Endothelial cell of umbilical vein (primary cell): ENCODE data around the gene TMCC2.
"Not testable (repeated sequence)": the region's sequence is repeated elsewhere in the genome, so short reads cannot be mapped to it uniquely, and the experiment has no call there.

Source experiments
- CTCF ChIP-seq, 2 donors: IDR thresholded peaks; 1 replicate in 1 of 2; 2 replicates in 1 of 2; pipeline ENCODE4 v1.5.1; 2011; ENCODE audit warnings: low read length in 2 of 2, mild to moderate bottlenecking in 2 of 2, moderate library complexity in 2 of 2, control low read depth in 1 of 2, inconsistent platforms in 1 of 2, low read depth in 1 of 2; ENCODE audit not compliant: insufficient read depth in 1 of 2; ENCODE audit errors: extremely low read depth in 1 of 2
- EZH2 ChIP-seq: IDR thresholded peaks from 2 replicates; pipeline ENCODE4 v1.6.1; 2012; ENCODE audit warnings: borderline replicate concordance, low read depth, mild to moderate bottlenecking, moderate library complexity, low read length, inconsistent platforms; ENCODE audit not compliant: severe bottlenecking
- FOS ChIP-seq: IDR thresholded peaks from 2 replicates; pipeline ENCODE4 v1.6.1; 2011; ENCODE audit warnings: mild to moderate bottlenecking, low read length, moderate library complexity, borderline replicate concordance; ENCODE audit not compliant: insufficient read depth
- GATA2 ChIP-seq: IDR thresholded peaks from 2 replicates; pipeline ENCODE4 v1.7.0; 2011; ENCODE audit warnings: low read depth, mild to moderate bottlenecking, moderate library complexity, mixed read lengths, low read length; ENCODE audit not compliant: insufficient read length, insufficient read depth
- JUN ChIP-seq: IDR thresholded peaks from 2 replicates; pipeline ENCODE4 v1.6.1; 2011; ENCODE audit warnings: borderline replicate concordance, low read depth; ENCODE audit not compliant: insufficient read length, insufficient read depth
- MAX ChIP-seq: IDR thresholded peaks from 2 replicates; pipeline ENCODE4 v1.6.1; 2011; ENCODE audit not compliant: insufficient read depth, insufficient read length
- MYC ChIP-seq: IDR thresholded peaks from one replicate; pipeline ENCODE4 v1.6.1; 2011; ENCODE audit warnings: mild to moderate bottlenecking, low read depth, low read length
- POLR2A ChIP-seq: IDR thresholded peaks from 2 replicates; pipeline ENCODE4 v1.6.1; 2012; ENCODE audit warnings: low read depth, mild to moderate bottlenecking, control low read depth, low read length
- POLR2AphosphoS5 ChIP-seq: IDR thresholded peaks from 2 replicates; pipeline ENCODE4 v1.6.1; 2012; ENCODE audit warnings: low read depth, mild to moderate bottlenecking, control low read depth, low read length, moderate library complexity; ENCODE audit not compliant: insufficient read depth

GRCh38 chr1:205297546-205298177, 69.9 kb downstream of the TMCC2 start:
- TF ChIP-seq MAX; EZH2; MYC; CTCF (IDR thresholded peaks at IDR 0.05; ENCODE audit: extremely low read depth in 1 of 2, insufficient read depth in 1 of 2, low read depth in 1 of 2, low read length in 2 of 2); POLR2AphosphoS5; JUN; POLR2A; GATA2; FOS: not testable (repeated sequence)
